HuH-7 (cell line): ENCODE data around the gene MAP4K2.

Experiments used
- DNase-seq: peaks from one replicate; pipeline ENCODE4 v3.0.0; 2011; ENCODE audit warnings: low spot score

Gene MAP4K2

GRCh38 chr11:64754124-64754918 is 48.7 kb downstream of the MAP4K2 start:
- DNase-seq, result no peak

- DNase-seq, result no peak
Observed at GRCh38 chr11:64753380-64754123, 49.5 kb downstream of the MAP4K2 start.

GRCh38 chr11:64753019-64753379 is 50.0 kb downstream of the MAP4K2 start:
- no peak for DNase-seq

- DNase-seq, result no peak
Observed at GRCh38 chr11:64752175-64752970, 50.6 kb downstream of the MAP4K2 start.

- DNase-seq, result no peak
Observed at GRCh38 chr11:64751580-64751979, 51.4 kb downstream of the MAP4K2 start.

GRCh38 chr11:64751136-64751535 is 51.9 kb downstream of the MAP4K2 start:
- no peak for DNase-seq

GRCh38 chr11:64750361-64751054 is 52.5 kb downstream of the MAP4K2 start:
- DNase-seq, result no peak

- DNase-seq, result no peak
Observed at GRCh38 chr11:64747961-64748665, 54.9 kb downstream of the MAP4K2 start.

- DNase-seq, result no peak
Observed at GRCh38 chr11:64746486-64746885, 56.5 kb downstream of the MAP4K2 start.

- no peak for DNase-seq
Observed at GRCh38 chr11:64745521-64746328, 57.3 kb downstream of the MAP4K2 start.

GRCh38 chr11:64745189-64745520 is 57.9 kb downstream of the MAP4K2 start:
- DNase-seq, result no peak

GRCh38 chr11:64744544-64745188 is 58.3 kb downstream of the MAP4K2 start:
- DNase-seq, result no peak

GRCh38 chr11:64743591-64744543 is 59.1 kb downstream of the MAP4K2 start, which contains the start of gene RASGRP2:
Gene RASGRP2, minus strand, starts transcription at chr11:64744142. Its CDS starts 1,276 bp downstream, at chr11:64742866.
- peak; percentile 89 for DNase-seq

GRCh38 chr11:64742889-64743590 is 60.0 kb downstream of the MAP4K2 start:
- DNase-seq, result peak; percentile 87

- no peak for DNase-seq
Observed at GRCh38 chr11:64742087-64742888, 60.7 kb downstream of the MAP4K2 start.

GRCh38 chr11:64741375-64742086 is 61.5 kb downstream of the MAP4K2 start:
- no peak for DNase-seq

- DNase-seq, result no peak
Observed at GRCh38 chr11:64739871-64740270, 63.1 kb downstream of the MAP4K2 start.
